NCI-H1105 treated with DMSO at 0.1 percent for 48 hours (cell line): Measurements from ENCODE around the gene FUT7.

Experiments used
- DNase-seq: peaks from one replicate; lab custom pipeline; 2025; lab: John Stamatoyannopoulos, UW

The FUT7 gene

GRCh38 chr9:137049544-137050449, 17.9 kb upstream of the FUT7 start:
- DNase-seq = peak; percentile 30

- no peak for DNase-seq
Measured at GRCh38 chr9:137048655-137049543, 17.0 kb upstream of the FUT7 start.

GRCh38 chr9:137046088-137046787, 14.3 kb upstream of the FUT7 start, which contains the start of gene NPDC1:
NPDC1 (minus strand) TSS chr9:137046177; CDS start chr9:137045989, 188 bp downstream.
- peak; percentile 67 for DNase-seq

GRCh38 chr9:137045294-137046087, 13.6 kb upstream of the FUT7 start:
- peak; percentile 8 for DNase-seq

GRCh38 chr9:137044502-137045177, 12.8 kb upstream of the FUT7 start:
- DNase-seq = peak; percentile 42

- DNase-seq = no peak
Measured at GRCh38 chr9:137044037-137044436, 12.1 kb upstream of the FUT7 start.

- no peak for DNase-seq
Measured at GRCh38 chr9:137042751-137043727, 11.2 kb upstream of the FUT7 start.

GRCh38 chr9:137041124-137041523, 9.2 kb upstream of the FUT7 start:
- DNase-seq = no peak

- DNase-seq = no peak
Measured at GRCh38 chr9:137040568-137040967, 8.7 kb upstream of the FUT7 start.

GRCh38 chr9:137039611-137040366, 7.9 kb upstream of the FUT7 start:
- DNase-seq = no peak

GRCh38 chr9:137038916-137039315, 7.0 kb upstream of the FUT7 start:
- DNase-seq = no peak

GRCh38 chr9:137037483-137037882, 5.6 kb upstream of the FUT7 start:
- DNase-seq = no peak

- DNase-seq = no peak
Measured at GRCh38 chr9:137037035-137037434, 5.1 kb upstream of the FUT7 start.

GRCh38 chr9:137035937-137036336, 4.0 kb upstream of the FUT7 start:
- no peak for DNase-seq

- no peak for DNase-seq
Measured at GRCh38 chr9:137035507-137035834, 3.6 kb upstream of the FUT7 start.

- DNase-seq = peak; percentile 76
Measured at GRCh38 chr9:137034709-137035506, 3.0 kb upstream of the FUT7 start.

- no peak for DNase-seq
Measured at GRCh38 chr9:137034039-137034708, 2.3 kb upstream of the FUT7 start.
